HG03135 (cell line): ENCODE data around the gene POTEC.
"Not testable (repeated sequence)": the region's sequence is repeated elsewhere in the genome, so short reads cannot be mapped to it uniquely, and the experiment has no call there.

Experiments
- ATAC-seq: cut with Tn5 transposase; IDR thresholded peaks from one replicate; pipeline ENCODE4 v1.9.1; 2021; ENCODE audit warnings: mild to moderate bottlenecking, moderate library complexity; ENCODE audit not compliant: unreplicated experiment

Gene POTEC

DNA sequence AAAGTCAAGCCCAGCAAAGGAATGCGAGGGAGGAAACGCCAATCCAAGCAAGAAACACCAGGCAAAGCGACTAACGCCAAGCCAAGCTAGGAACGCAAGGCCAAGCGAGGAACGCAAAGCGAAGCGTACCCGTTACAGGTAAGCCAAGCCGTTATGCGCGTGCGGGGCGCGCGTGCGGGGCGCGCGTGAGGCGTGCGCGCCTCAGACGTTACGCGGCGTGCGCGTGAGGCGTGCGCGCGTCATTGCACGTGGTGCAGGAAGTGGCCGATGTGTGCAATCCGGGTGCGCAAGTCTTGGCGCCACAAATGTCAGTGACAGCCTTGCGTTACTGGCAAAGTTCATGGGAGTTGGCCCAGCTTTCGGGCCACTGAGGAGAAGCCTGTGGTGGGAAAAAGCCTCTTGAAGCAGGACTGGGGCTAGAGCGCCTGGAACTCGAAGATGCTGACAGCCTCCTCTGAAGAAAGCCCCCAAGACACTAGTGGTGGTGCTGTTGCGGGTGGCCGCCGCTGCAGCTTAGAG lies at the start of gene POTEC:
POTEC (minus strand) TSS at position 155 of the 519 bp plus-strand sequence. CDS start 454 bp downstream, outside the sequence.
- not testable (repeated sequence) for ATAC-seq

- ATAC-seq, result no peak
These were observed 34.6 kb upstream of the POTEC start for GRCh38 chr18:14577971-14578370.

DNA sequence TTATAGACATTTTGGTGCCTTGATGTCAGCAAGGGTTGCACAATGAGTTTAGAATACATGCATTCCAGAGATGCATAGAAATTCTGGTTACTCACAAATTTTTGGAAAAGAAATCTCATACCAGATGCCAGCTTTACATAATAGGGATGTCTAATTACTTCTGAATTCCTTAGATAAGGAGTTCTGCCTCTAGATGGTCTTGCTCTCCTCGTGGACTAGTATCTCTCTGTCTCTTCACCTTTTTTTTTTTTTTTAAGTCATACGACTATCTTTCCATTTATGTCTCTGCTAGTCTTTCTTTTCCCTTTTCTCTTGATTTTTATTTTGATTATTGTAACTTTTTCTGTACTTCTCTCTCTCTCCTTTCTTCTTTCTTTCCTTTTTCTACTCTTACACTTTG lies 16.1 kb upstream of the POTEC start:
- not testable (repeated sequence) for ATAC-seq

GRCh38 chr18:14531659-14532058 lies 11.7 kb downstream of the POTEC start:
- ATAC-seq, result not testable (repeated sequence)

GRCh38 chr18:14510707-14511106 lies 32.7 kb downstream of the POTEC start:
- not testable (repeated sequence) for ATAC-seq

- not testable (repeated sequence) for ATAC-seq
These were observed 39.7 kb downstream of the POTEC start for GRCh38 chr18:14503691-14504090.

- not testable (repeated sequence) for ATAC-seq
These were observed 41.5 kb downstream of the POTEC start for GRCh38 chr18:14501894-14502293.

GRCh38 chr18:14489256-14490014 lies 54.0 kb downstream of the POTEC start:
- ATAC-seq, result not testable (repeated sequence)

DNA sequence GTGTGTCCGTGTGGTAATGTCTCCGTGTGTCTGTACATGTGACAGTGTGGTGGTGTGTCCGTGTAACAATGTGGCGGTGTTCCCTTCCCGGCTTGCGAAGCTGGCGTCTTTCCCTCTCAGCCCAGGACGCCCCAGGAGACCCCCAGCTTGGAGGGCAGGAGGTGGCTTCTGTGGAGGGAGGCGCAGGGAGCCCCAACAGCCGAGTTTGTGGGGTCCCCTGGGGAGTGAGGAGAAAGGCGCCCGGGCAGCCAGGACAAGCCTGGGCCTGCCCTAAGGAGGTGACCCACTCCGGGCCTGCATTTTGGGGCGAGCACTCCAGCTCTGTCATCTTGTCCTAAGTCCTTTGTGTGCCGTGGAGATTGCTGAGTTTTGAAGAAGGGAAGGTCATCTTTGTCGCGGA lies 54.6 kb downstream of the POTEC start:
- not testable (repeated sequence) for ATAC-seq

GRCh38 chr18:14486926-14487580 lies 56.3 kb downstream of the POTEC start:
- ATAC-seq, result not testable (repeated sequence)

- ATAC-seq, result not testable (repeated sequence)
These were observed 64.3 kb downstream of the POTEC start for GRCh38 chr18:14479076-14479475.

DNA sequence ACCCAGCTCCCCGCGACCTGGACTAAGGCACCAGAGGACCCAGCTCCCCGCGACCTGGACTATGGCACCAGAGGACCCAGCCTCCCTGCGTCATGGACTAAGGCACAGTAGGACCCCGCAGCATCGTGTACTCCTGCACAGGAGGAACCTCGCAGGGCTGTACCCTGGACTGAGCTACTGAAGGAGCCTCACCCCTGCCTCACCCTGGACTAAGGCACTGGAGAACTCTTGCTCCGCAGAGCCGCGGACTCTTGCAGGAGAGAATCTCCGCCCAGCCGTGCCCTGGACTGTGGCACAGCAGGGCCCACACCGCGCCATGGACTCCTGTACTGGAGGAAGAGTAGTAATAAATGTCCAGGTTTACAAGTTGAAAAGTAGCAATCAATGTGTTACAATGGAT lies 67.9 kb downstream of the POTEC start:
- not testable (repeated sequence) for ATAC-seq

- not testable (repeated sequence) for ATAC-seq
These were observed 68.6 kb downstream of the POTEC start for GRCh38 chr18:14474752-14475151.

DNA sequence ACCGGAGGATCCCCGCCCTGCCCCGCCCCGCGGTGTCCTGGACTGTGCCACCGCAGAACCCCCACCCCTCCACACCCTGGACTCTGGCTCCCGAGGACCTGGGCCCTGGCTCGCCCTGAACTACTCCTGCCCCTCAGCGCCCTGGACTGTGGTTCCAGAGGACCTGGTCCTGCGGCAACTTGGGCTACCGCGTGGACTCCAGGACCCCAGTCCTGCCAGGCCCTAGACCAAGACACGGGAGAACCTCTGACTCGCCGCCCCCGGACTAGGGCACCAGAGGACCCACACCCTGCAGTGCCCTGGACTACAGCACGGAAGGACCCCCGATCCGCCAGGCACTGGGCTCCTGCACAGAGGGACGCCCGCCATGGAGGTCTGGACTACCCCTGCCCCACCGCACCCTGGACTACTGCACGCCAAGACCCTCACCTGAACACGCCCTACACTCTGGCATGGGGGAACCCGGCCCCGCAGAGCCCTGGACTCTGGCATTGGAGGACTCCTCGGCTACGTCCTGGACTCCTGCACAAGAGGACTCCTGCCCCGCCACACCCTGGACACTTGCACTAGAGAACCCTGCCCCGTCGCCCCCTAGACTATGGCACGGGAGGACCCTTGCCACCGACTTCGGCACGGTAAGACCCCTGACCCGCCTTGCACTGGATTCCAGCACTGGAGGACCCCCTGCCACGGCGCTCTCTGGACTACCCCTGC lies 69.2 kb downstream of the POTEC start:
- not testable (repeated sequence) for ATAC-seq

- not testable (repeated sequence) for ATAC-seq
These were observed 70.0 kb downstream of the POTEC start for GRCh38 chr18:14473250-14474006.

GRCh38 chr18:14471286-14471685 lies 72.1 kb downstream of the POTEC start:
- ATAC-seq, result not testable (repeated sequence)

DNA sequence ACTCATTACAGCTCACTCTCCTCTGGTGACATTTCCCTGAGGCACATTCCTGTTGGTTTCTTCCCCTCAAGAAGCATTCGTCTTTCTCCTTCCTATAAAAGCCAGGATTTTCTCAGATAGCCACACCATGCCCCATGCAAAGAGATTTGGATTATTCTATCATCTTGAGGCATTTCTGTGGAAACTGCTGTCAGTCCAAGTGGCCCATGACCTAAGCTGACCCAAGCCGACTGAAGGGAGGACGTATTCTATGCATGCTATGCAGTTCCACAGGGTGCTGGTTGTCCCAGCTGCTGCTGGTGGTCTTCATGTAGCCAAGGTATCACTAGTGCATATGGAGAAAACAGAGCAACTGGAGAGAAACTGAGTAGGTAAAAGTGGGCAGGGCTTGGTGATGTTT lies 73.0 kb downstream of the POTEC start:
- not testable (repeated sequence) for ATAC-seq

DNA sequence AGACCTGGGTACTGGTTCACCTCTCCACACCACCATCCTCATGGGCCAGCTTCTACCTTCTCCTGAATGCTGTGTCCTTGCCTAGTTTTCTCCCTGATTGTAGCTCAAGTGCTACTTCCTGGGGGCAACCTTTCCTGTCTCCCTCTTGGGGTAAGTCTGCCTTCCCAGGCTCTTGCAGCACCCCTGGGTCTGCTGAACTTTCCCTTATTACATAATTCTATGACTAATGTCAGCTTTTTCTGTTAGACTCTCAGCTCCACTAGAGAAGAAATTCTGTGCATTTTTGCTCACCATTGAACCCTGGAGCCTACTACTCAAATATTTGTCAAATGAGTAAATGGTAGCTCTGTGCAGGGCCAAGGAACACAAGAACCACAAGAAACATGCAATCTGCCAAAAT lies 73.4 kb downstream of the POTEC start:
- ATAC-seq, result not testable (repeated sequence)

DNA sequence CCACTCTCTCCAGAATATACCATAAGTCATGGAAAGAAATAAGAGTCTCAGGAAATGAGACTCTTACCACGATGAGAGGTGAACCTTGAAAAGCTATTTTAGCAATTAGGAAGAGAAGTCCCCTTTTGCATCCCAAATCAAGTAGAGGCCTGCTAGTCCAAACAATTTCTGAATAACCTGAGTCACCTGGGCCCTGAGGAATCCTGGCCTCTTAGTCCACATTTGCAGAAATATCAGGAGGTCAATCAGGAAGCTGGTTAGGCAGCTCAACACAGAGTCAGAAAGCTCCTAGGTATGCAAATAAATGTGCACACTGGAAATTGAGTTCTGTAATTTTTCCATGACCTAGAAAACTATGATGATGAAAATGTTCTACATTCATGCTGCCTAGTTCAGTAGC lies 77.4 kb downstream of the POTEC start:
- ATAC-seq, result not testable (repeated sequence)
